ENCODE data around the gene UNC13B. TPM values are rescaled to one million over a fixed set of nuclear protein-coding genes. Genes with fewer than 3 reads are reported as not detected.

The UNC13B gene
- total and polyA plus RNA-seq, 2 of the 8 experiments (the other 6 are each of a cell fraction or from before 2014, with no cell fraction given): 23.1 to 51.7 TPM

GRCh38 chr9:35294066-35294465 is 132.3 kb downstream of the UNC13B start:
- ChIA-PET CTCF (ENCODE audit: partially characterized antibody) (interaction anchor here (1.0 to 1.1 kb wide), 2 partner anchors 13 to 185 kb away, joined by 3 read pairs; no protein-coding TSS in a partner anchor), POLR2A (ENCODE audit: partially characterized antibody) (no interaction called here)
- no peak overlapping the region for H2BK15ac ChIP-seq (ENCODE audit: low read length)
- WGBS, 2 experiments (ENCODE audit: extremely low coverage in 1 of 2, insufficient coverage in 1 of 2, insufficient read length in 1 of 2, insufficient replicate concordance in 2 of 2, low coverage in 1 of 2, low lambda C conversion rate in 2 of 2, missing lambda C conversion rate in 1 of 2): 78% methylated on average over 5 of the region's 6 CpGs; no CpG with 5 or more reads in 1 of the 2 experiments
- H3K56ac ChIP-seq (replicated peaks; ENCODE audit: insufficient read length, low read depth, low read length): no peak overlapping the region
- no peak overlapping the region for H2BK20ac ChIP-seq (ENCODE audit: low read length)
- no peak overlapping the region for H2BK120ac ChIP-seq (replicated peaks; ENCODE audit: low read depth, low read length)
- no peaks in the 10 kb centered on the region for H3K9me3 ChIP-seq (ENCODE audit: insufficient read depth in 2 of 2, low read depth in 1 of 2, low read length in 1 of 2)
- no peak overlapping the region for H4K5ac ChIP-seq (ENCODE audit: insufficient read length, low read depth, low read length)
- no peak overlapping the region for H2AK5ac ChIP-seq (ENCODE audit: low read depth, low read length)
- no peak overlapping the region for H2BK12ac ChIP-seq (ENCODE audit: low read depth, low read length)
- H3K79me1 ChIP-seq (ENCODE audit: low read depth, low read length): no peaks in the 10 kb centered on the region
- no peak overlapping the region for H4K91ac ChIP-seq (replicated peaks; ENCODE audit: insufficient read length, low read length)
- no peak overlapping the region for H4K8ac ChIP-seq (ENCODE audit: extremely low read depth, insufficient read depth, low read length)
- no peaks in the 10 kb centered on the region for H3K4me1 ChIP-seq (replicated peaks in 1 of 4; ENCODE audit: control insufficient read depth in 3 of 4, insufficient read depth in 4 of 4, low read length in 3 of 4)
- no peaks in the 10 kb centered on the region for H3K27me3 ChIP-seq (replicated peaks in 1 of 4; ENCODE audit: control insufficient read depth in 3 of 4, extremely low read depth in 1 of 4, insufficient read depth in 3 of 4, low read length in 3 of 4)
- H3K79me2 ChIP-seq (ENCODE audit: control insufficient read depth in 1 of 2, insufficient read depth in 2 of 2, low read length in 2 of 2): no peaks in the 10 kb centered on the region
- no peak overlapping the region for H2BK5ac ChIP-seq (ENCODE audit: low read depth, low read length)
- H3K4me2 ChIP-seq (ENCODE audit: insufficient read depth in 1 of 2, low read depth in 2 of 2, low read length in 2 of 2): no peak overlapping the region
- no peaks in the 10 kb centered on the region for H3K36me3 ChIP-seq (ENCODE audit: control insufficient read depth in 2 of 4, insufficient read depth in 4 of 4, low read length in 3 of 4)
- no peaks in the 10 kb centered on the region for H3K23me2 ChIP-seq (ENCODE audit: low read depth, low read length)
- no peak overlapping the region for H2AFZ ChIP-seq (ENCODE audit: low read length)
- H3K4me3 ChIP-seq (ENCODE audit: extremely low read depth in 1 of 4, insufficient read depth in 2 of 4, low read depth in 3 of 4, low read length in 4 of 4): no peak overlapping the region
- H3K9ac ChIP-seq (replicated peaks in 1 of 4; ENCODE audit: extremely low read depth in 1 of 4, low read depth in 3 of 4, low read length in 3 of 4): no peak overlapping the region
- FAIRE-seq (no peak), DNase-seq (ENCODE audit: low read depth in 1 of 2, low spot score in 2 of 2) (no peak)
- no peak overlapping the region for H3K4ac ChIP-seq (replicated peaks; ENCODE audit: insufficient read length, low read depth, low read length)
- H3K23ac ChIP-seq (ENCODE audit: insufficient read length): no peak overlapping the region
- no peak overlapping the region for H3K27ac ChIP-seq (ENCODE audit: low read depth, low read length)
- no peak overlapping the region for H3K14ac ChIP-seq (ENCODE audit: insufficient read length)
- no peak overlapping the region for H3K18ac ChIP-seq (ENCODE audit: extremely low read depth, low read length)
- no peak for TF ChIP-seq CHD1 (IDR thresholded peaks at IDR 0.05; ENCODE audit: low read depth, low read length)
- no peak for TF ChIP-seq POLR2A (IDR thresholded peaks at IDR 0.05; ENCODE audit: control extremely low read depth in 1 of 2, low read depth in 2 of 2, low read length in 2 of 2)
- TF ChIP-seq SP2 (IDR thresholded peaks at IDR 0.05; ENCODE audit: low read length): no peak
- TF ChIP-seq FOSL1 (IDR thresholded peaks at IDR 0.05; ENCODE audit: insufficient read depth, low read depth, low read length): no peak
- no peak for TF ChIP-seq POLR2AphosphoS5 (IDR thresholded peaks at IDR 0.05; ENCODE audit: low read depth, low read length)
- no peak for TF ChIP-seq KDM1A (IDR thresholded peaks at IDR 0.05; ENCODE audit: borderline replicate concordance, low read length)
- no peak for TF ChIP-seq SIRT6 (IDR thresholded peaks at IDR 0.05; ENCODE audit: low read length)
- no peak for TF ChIP-seq EP300 (IDR thresholded peaks at IDR 0.05; ENCODE audit: borderline replicate concordance in 1 of 2, low read depth in 2 of 2, low read length in 2 of 2)
- no peak for TF ChIP-seq GABPA (IDR thresholded peaks at IDR 0.05; ENCODE audit: borderline replicate concordance, insufficient read depth, low read length)
- TF ChIP-seq JUN (IDR thresholded peaks at IDR 0.05; ENCODE audit: low read depth, low read length): no peak
- H4K20me1 ChIP-seq (replicated peaks in 1 of 2; ENCODE audit: control insufficient read depth in 1 of 2, insufficient read depth in 2 of 2, low read length in 2 of 2): no peaks in the 10 kb centered on the region
